ENCODE results near the gene PIEZO1.
"Not testable (repeated sequence)": the region's sequence is repeated elsewhere in the genome, so short reads cannot be mapped to it uniquely, and the experiment has no call there.

Gene PIEZO1

GRCh38 chr16:88781140-88782077 lies 3.6 kb downstream of the PIEZO1 start:
- DNase-seq: no peak

- DNase-seq: no peak
These were observed 4.6 kb downstream of the PIEZO1 start for GRCh38 chr16:88780142-88781062.

- DNase-seq: no peak
These were observed 5.4 kb downstream of the PIEZO1 start for GRCh38 chr16:88779406-88780141.

- no peak for DNase-seq
These were observed 6.4 kb downstream of the PIEZO1 start for GRCh38 chr16:88778541-88779065.

DNA sequence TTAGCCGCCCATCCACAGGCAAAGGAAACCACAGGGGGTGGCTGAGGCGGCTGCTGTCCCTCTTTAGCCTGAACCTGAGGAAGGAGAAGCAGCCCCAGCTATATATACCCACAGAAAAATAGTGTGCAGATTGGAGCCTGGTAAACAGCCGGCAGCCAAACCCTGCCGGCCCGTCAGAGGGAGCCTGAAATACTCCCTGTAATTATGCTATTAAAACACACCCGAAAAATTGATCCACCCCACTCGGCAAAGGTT lies 6.8 kb downstream of the PIEZO1 start:
- DNase-seq: no peak

DNA sequence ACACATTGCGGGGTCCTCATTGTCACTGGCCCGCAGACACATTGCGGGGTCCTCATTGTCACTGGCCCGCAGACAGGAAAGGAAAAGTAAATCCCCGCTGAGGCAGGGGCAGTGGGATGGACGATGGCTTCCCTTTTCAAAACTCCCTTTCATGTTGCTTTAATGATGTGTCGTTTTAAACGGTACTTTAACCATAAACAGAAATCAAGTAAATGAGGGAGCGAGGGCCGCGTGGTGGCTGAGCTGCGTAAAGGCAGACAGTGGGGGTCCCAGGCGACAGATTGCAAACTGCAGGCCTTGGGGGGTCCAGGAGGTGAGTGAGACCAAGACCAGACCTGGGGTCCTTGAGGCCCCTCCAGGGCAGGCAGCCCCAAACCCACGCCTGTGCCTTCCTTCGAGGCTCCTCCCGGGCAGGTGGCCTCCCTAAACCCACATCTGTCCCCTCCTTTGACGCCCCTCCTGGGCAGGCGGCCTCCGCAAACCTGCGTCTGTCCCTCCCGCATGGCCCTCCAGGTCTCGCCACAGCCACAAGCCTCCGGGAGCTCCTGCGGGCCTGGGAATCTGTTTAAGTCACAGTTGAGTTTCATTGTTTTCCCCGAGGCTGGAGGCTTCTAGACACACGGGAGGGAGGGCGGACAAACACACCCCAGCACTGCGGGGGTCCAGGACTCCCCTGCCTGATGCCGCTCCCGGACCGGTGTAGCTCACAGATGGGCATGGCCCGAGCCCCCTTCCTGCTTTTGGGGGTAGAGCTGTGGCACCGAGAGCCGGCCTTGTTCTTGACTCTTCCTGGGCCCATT lies 7.3 kb downstream of the PIEZO1 start:
- DNase-seq: no peak

DNA sequence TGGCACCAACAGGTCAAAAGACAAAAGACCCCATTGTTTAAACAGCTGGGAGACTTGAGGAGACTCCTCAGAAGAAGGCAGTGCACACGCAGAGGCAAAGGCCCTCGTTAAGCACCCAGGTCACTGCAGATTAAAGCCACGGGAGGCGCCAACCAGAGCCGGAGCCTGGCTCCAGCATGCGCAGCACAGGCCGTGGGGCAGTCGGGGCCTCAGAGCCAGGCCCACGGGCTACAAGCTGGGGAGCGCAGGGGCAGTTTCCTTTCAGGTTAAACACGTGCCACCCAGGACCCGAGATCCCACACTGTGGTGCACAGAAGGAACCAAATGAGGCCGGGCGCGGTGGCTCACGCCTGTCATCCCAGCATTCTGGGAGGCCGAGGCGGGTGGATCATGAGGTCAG lies 9.2 kb downstream of the PIEZO1 start:
- no peak for DNase-seq

DNA sequence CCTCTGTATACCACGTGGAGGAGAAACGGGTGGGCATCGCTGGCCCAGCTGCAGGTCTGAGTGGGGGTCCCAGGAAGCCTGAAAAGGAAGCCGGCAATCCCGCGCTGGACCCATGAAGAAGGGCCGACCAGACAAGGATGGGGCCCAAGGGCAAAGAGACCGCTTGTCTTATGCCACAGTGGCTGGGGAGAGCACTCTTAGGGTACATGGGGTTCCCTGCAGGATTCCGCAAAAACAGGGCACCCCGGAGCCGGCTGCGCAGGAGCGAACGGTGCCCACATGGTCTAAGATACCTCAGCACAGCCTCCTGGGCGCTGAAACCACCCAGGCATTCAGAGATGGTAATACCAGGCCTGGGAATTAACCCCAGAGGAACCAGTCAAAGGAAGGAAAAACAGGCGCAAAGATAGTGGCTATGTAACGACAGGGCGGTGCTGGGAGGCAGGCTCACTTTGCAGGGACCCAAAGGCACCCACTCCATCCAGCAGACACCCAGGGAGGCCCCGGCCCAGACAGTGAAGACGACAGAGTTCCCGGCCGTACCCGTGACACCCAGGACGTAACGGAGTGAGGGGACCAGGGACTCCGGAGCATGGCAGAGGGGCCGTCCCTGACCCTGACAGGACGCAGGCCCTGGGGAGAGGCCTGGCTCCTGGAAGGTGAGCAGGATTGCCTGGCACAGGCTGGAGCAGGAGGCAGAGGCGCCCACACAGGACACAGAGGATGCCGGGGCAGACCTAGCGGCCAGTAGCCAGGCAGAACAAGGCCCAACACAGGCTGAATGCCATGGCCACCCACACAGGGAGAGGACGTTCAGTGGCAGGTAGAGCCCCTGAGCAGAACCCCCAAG lies 10.3 kb downstream of the PIEZO1 start:
- DNase-seq: no peak

DNA sequence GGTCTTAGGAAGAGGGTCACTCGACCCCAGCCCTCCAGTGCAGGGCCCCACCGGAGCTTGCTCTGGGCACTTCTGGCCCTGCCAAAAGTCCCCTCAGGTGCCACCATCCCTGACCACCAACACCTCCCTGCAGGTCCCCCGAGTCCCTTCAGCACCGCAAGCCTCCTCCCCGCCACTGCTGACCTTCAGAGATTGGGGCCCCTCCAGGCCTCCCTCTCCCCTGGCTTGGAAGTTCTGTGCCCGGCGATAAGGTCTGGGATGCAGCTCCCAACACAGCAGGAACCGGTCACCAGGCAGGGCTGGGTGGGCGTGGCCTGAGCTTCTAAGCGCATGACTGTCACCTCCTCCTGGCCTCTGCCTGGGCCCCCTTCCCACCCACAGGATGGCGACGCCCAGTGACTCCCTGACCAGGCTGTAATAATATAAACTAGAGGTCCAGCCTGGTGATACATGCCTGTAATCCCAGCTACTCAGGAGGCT lies 11.2 kb downstream of the PIEZO1 start:
- peak; percentile 5 for DNase-seq

DNA sequence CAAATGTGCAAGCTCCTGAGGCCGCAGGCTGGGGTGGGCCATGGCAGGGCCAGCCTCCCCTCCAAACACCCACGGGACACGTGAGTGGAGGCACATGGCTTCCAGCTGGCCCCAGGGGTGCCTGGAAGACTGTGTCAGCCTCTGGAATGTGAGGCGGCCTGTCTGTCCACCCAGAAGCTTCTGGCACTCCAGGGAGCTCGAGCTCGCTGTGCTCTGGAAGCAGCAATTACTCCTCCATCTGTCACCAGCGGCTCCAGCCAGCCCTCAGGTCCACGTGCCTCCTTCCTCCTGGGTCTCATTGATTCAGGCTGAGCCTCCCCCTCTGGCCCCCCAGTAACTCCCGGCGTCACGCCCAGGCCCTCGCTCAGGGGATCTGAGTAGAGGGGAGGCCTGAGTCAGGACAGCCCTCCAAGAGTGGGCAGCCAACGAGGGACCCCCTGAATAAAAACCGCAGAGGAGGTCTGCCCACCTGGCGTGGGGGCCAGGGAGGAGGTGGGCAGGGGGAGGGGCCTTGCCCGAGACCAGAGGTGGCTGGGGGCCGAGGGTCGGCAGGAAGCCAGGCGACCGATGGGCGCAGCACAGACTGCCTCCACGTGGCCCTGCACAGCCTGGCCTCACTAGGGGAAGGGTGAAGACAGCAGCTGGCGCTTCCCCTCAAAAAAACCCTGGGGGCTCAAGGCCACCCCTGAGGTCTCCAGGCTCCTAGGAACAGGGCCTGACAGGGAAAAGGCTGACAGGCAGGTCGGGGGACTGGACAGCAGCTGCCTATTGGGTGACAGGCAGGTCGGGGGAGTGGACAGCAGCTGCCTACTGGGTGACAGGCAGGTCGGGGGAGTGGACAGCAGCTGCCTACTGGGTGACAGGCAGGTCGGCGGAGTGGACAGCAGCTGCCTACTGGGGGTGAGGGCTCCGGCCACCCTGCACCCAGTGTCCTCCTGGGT lies 11.9 kb downstream of the PIEZO1 start:
- peak; percentile 26 for DNase-seq

GRCh38 chr16:88771781-88772180 lies 13.2 kb downstream of the PIEZO1 start:
- not testable (repeated sequence) for DNase-seq

- DNase-seq: no peak
These were observed 13.7 kb downstream of the PIEZO1 start for GRCh38 chr16:88771294-88771772.

- peak; percentile 80 for DNase-seq
These were observed 14.3 kb downstream of the PIEZO1 start for GRCh38 chr16:88770461-88771293.

DNA sequence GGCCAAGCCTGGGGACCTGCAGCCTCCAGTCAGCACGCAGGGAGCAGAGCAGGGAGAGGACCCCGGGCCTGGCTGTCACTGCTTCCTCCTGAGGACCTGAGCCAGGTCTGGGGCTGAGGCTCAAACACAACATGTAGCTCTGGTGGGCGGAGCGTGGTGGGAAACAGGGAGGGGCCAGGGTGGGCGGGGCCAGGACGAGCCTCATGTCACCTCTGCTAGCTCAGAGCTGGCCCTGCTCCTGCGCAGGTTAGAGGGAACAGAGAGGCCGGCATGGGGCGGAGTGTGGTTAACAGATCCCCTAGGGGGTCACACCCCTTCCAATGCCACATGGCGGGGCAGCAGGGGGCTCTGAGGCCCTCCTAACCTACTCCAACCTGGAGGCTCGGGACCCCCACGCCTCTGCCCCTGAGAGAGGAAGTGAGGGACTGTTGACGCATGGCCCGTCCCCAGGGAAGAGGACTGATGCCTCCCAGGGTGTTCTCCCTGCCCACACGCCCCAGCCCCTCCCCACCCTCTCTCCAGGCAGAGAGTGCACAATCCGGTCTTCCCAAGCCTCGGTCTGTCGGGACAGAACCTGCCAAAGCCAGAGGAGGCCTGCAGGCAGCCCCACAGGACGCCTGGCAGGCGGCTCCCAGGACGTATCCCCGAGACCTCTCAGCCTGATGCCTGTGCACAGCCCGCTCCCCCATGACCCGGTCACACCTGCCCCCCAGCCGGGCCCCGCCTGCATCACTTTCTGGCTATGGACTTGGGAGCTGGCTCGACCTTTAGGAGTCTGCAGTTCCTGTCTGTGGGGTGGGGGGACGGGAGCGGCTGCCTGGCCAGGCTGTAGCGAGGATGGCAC lies 15.2 kb downstream of the PIEZO1 start:
- DNase-seq: peak; percentile 13

GRCh38 chr16:88768071-88768783 lies 16.8 kb downstream of the PIEZO1 start:
- DNase-seq: peak; percentile 6

GRCh38 chr16:88767546-88768070 lies 17.4 kb downstream of the PIEZO1 start:
- no peak for DNase-seq

GRCh38 chr16:88766975-88767374 lies 18.0 kb downstream of the PIEZO1 start:
- no peak for DNase-seq
